ENCODE data around the gene C1orf21. TPM values are rescaled to one million over a fixed set of nuclear protein-coding genes. Genes with fewer than 3 reads are reported as not detected.

C1orf21 gene
- total and polyA plus RNA-seq, 8 donors, result 37.0 to 75.3 (median 47.3) TPM

DNA sequence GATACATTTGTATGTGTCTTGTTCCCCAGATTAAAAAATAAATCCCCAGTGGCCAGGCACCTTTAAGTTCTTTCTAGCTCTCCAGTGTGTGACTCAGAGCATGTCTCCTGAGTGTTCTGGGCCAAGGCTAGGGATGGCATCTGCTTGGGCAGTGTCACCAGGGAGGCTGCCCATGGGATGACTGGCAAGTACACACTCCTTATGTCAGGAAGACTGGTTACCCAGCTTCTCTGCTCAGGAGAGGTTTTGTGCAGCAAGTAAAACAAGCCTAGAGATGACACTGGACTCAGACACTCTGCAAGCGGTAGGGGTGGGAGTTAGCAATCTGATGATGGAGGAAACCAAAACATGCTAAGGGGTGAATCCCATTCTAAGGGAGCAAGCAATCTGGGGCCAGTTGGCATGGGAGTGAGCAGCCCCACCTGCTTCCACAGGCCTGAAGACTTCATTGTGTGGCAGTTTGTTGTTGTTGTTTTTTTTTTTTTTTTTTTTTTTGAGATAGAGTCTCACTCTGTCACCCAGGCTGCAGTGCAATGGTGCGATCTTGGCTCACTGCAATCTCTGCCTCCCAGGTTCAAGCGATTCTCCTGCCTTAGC is 230.7 kb downstream of the C1orf21 start:
- no peaks in the 10 kb centered on the region for H3K27me3 ChIP-seq
- DNase-seq (no peak), ATAC-seq (no peak)
- TF ChIP-seq, protein P1, sequence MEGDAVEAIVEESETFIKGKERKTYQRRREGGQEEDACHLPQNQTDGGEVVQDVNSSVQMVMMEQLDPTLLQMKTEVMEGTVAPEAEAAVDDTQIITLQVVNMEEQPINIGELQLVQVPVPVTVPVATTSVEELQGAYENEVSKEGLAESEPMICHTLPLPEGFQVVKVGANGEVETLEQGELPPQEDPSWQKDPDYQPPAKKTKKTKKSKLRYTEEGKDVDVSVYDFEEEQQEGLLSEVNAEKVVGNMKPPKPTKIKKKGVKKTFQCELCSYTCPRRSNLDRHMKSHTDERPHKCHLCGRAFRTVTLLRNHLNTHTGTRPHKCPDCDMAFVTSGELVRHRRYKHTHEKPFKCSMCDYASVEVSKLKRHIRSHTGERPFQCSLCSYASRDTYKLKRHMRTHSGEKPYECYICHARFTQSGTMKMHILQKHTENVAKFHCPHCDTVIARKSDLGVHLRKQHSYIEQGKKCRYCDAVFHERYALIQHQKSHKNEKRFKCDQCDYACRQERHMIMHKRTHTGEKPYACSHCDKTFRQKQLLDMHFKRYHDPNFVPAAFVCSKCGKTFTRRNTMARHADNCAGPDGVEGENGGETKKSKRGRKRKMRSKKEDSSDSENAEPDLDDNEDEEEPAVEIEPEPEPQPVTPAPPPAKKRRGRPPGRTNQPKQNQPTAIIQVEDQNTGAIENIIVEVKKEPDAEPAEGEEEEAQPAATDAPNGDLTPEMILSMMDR (IDR thresholded peaks at IDR 0.05), result no peak
- H3K9me3 ChIP-seq, result no peaks in the 10 kb centered on the region
- no peaks in the 10 kb centered on the region for H3K36me3 ChIP-seq
- peaks cover 0 to 14% of the 10 kb centered on the region in 2 donors for H3K4me1 ChIP-seq
- intact Hi-C loops (cut with DNase I), result no loop called here
- H3K27ac ChIP-seq, result no peak overlapping the region
- no peak overlapping the region for H3K4me3 ChIP-seq

DNA sequence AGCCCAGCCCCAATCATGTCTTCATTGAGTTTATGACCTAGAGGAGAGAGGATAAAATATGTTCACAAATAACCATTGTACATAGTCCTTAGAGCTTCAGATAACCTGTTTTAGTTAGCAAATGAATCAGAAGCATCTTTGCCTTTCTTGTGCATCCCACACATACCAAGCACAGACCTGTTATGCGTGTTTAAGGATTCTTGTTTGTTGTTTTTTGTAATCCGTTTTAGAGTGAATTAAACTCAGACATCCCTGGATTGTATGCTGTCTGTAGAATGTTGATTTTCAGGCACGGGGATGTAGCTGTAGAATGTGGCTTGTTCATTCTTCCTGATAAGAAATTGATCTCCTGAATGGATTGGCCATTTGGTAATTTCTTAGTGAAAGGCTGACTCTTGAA is 232.0 kb downstream of the C1orf21 start:
- Histone ChIP-seq H3K27me3 (no peaks in the 10 kb centered on the region), H3K36me3 (no peaks in the 10 kb centered on the region), H3K4me1 (peaks cover 0 to 14% of the 10 kb centered on the region in 2 donors), H3K4me3 (no peak overlapping the region), H3K27ac (no peak overlapping the region), H3K9me3 (no peaks in the 10 kb centered on the region)
- no peak for ATAC-seq
- TF ChIP-seq, protein P1 (IDR thresholded peaks at IDR 0.05), result no peak
- no peak for DNase-seq
- intact Hi-C loops (cut with DNase I), result no loop called here

DNA sequence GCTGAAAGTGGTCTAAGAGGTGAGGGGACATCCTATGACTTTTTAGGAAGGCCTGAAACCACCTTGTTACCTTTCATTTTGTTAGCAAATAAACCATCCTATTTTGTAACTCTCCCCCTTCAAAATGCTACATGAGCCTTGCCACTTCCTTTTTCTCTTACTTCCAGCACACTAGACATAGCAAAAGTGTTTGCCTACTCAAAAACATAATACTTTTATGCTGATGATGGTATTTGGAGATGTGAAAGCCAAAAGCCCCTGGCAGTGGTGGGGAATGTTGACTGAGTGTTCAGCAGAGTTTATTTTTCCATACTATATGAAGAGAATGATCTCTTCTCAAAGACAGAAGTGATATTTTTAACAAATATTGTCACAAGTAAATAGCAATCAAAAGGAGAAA is 233.6 kb downstream of the C1orf21 start:
- H3K9me3 ChIP-seq, result no peaks in the 10 kb centered on the region
- peak; percentile 34 for ATAC-seq
- no peaks in the 10 kb centered on the region for H3K36me3 ChIP-seq
- TF ChIP-seq, protein P1 (IDR thresholded peaks at IDR 0.05), result no peak
- no peak overlapping the region for H3K4me3 ChIP-seq
- peaks cover 0 to 7% of the 10 kb centered on the region in 2 donors for H3K4me1 ChIP-seq
- intact Hi-C loops (cut with DNase I), result no loop called here
- no peak for DNase-seq
- H3K27ac ChIP-seq, result peak overlapping the region in 1 of 2 donors; percentile 17
- H3K27me3 ChIP-seq, result no peaks in the 10 kb centered on the region

DNA sequence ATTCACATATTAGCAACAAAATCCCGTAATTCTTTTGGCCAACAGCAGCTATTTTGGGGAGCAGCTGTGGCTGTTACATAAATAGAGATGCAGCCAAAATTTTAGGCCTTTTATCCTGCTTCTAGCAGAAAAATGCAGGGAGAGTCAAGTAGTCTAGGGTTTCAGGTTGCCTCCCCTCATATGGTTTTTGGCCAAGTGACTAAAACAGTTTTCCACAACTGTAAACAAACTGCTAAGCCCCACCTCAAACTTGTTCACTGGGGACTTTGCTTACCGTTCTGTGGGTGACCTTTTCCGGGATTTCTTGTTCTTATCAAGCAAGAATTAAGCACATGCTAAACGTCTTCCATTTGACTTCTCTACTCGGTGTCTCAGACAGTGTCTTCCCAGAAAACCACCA is 234.4 kb downstream of the C1orf21 start:
- H3K27ac ChIP-seq, result peak overlapping the region in 1 of 2 donors; percentile 64
- no peaks in the 10 kb centered on the region for H3K27me3 ChIP-seq
- H3K9me3 ChIP-seq, result no peaks in the 10 kb centered on the region
- H3K4me1 ChIP-seq, result peaks cover 0 to 7% of the 10 kb centered on the region in 2 donors
- H3K36me3 ChIP-seq, result no peaks in the 10 kb centered on the region
- DNase-seq (peak in 2 of 4 donors; percentile 42 to 56), ATAC-seq (peak; percentile 38)
- H3K4me3 ChIP-seq, result no peak overlapping the region
- TF ChIP-seq, protein P1 (IDR thresholded peaks at IDR 0.05), result no peak
- intact Hi-C loops (cut with DNase I), result no loop called here

DNA sequence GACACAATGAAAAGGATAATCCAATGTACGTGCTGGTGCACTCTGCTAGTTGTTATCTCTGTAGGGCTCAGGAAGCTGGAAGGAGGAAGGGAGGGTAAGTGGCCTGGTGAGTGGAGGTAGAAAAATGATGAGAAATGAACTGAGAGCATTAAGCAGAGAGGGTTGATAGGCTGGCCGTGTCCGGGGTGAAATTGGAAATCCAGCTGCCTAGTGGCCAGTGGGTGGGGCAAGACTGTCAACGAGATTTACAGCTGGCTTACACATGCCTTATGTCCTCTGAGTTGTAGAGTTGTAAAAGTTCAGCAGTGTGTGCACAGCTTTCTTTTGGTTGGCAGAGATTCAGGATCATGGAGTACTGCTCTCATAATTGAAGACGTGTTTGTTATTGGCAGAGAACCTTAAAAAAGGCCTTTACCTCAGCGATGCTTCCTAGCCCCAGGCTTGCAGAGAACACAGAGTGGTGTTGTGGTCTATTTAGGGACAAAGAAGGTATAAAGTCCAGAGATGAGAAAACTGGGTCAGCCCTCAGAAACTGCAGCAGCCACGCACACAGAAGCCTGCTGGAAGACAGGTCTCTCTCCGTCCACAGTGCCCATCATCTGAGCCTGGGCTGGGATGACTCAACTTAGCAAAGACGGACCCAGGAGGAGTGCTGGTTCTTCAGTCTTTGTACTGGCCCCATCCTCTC is 235.5 kb downstream of the C1orf21 start:
- Histone ChIP-seq H3K4me1 (peaks cover 0 to 7% of the 10 kb centered on the region in 2 donors), H3K27me3 (no peaks in the 10 kb centered on the region), H3K4me3 (no peak overlapping the region), H3K36me3 (no peaks in the 10 kb centered on the region), H3K9me3 (no peaks in the 10 kb centered on the region), H3K27ac (peak overlapping the region in 1 of 2 donors; percentile 64)
- ATAC-seq (peak; percentile 84), DNase-seq (peak in 2 of 4 donors; percentile 79 to 86)
- intact Hi-C loops (cut with DNase I), result no loop called here
- TF ChIP-seq, protein P1 (IDR thresholded peaks at IDR 0.05), result no peak

Data from left lung (tissue), 10 donors.